GM21786 (cell line): ENCODE measurements around the gene PRAMEF33.
"Not testable (repeated sequence)": the region's sequence is repeated elsewhere in the genome, so short reads cannot be mapped to it uniquely, and the experiment has no call there.

Source experiments
- ATAC-seq: cut with Tn5 transposase; IDR thresholded peaks from one replicate; pipeline ENCODE4 v1.9.1; 2021; ENCODE audit not compliant: unreplicated experiment

PRAMEF33 gene, protein sequence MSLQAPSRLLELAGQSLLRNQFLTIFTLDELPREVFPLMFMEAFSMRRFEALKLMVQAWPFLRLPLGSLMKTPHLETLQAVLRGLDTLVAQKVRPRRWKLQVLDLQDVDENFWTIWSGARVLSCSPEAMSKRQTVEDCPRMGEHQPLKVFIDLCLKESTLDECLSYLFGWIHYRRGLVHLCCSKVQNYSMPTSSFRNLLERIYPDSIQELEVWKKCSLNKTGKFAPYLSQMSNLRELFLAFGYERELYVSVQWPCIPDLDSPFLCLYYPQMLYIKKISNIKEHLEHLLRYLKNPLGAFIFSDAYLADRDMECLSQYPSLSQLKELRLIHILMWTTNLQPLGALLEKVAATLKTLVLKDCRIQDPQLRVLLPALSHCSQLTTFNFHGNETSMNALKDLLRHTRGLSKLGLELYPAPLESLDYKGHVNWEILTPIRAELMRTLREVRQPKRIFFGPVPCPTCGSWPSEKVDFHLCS

DNA sequence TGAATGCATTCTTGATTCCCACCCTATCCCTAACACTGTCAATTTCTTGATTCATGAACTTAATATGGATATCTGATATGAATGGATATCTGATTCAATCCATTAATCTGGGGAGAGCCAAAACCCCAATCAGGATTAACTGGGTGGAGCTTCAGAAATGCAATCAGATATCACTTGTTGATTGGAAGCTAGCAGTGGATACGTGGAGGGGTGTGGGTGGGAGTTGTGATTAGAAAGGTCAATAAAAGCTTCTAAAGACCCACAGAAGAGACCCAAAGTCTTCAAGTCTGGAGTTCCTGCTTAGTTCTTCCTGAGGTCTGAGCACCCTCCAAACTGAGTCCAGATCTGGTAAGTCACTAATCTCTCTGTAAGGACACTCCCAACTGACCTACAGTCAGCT, at the start of gene PRAMEF33:
Gene PRAMEF33, plus strand, starts transcription at position 301 of the 400 bp plus-strand sequence. CDS start 2,416 bp downstream, outside the sequence.
- ATAC-seq = not testable (repeated sequence)

DNA sequence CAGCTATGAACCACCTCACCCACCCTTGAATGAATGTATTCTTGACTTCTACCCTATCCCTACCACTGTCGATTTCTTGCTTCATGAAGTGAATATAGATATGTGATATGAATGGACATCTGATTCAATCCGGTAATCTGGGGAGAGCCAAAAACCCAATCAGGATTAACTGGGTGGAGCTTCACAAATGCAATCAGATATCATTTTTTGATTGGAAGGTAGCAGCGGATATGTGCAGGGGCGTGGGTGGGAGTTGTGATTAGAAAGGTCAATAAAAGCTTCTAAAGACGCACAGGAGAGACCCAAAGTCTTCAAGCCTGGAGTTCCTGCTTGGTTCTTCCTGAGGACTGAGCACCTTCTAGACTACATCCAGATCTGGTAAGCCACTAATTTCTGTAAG, 49.4 kb upstream of the PRAMEF33 start, which contains the start of gene PRAMEF5:
Gene PRAMEF5, plus strand, starts transcription at position 301 of the 400 bp plus-strand sequence. CDS start 5,071 bp downstream, outside the sequence.
- ATAC-seq = not testable (repeated sequence)

DNA sequence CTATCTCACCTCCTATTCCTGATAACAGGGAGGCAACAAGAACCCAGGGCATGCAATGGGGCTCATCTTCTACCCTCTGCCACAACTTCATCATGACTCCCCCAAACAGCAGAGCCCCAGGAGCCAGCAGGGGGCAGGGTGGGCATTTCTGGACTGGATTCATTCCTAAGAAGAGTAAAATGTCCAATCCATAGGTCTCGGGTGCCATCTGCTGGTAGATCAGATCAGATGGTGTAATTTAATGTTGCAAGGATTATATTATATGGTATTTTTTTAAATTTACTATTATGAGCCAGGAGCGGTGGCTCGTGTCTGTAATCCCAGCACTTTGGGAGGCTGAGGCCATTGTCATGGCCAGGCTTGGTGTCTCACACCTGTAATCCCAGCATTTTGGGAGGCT, 38.2 kb upstream of the PRAMEF33 start:
- not testable (repeated sequence) for ATAC-seq

DNA sequence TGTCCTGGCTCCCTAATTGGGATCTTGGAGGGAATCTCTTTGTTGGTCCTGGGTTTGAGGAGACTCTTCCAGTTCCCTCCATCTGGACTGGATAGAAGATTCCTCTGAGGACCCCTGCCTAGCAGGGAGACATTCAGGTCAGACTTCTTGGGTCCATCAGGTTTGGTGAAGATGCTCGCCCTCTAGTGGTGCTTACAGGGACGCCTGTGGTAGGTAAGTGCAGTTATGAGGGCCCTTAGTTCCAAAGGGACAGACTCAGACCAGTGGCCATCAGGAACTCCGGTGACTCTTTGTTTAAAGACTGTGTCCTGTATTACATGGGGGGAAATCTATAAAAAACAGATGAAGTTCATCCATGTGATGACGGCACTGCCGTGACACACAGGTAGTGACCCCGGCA, 26.3 kb upstream of the PRAMEF33 start:
- not testable (repeated sequence) for ATAC-seq

DNA sequence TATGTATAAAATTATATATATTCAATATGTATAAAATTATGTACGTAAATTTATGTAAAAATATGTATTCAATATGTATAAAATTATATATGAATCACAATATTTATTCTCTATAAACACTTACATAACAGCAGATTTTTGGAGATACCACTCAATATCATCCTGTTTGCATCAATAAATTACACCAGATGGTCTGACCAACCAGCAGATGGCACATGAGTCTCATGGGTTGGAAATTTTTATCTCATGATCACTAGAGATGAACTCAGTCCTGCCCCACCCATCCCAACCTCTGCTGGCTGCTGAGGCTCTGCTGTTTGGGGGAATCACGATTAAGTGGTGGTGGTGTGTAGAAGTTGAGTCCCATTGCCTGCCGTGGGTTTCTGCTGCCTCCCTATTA, 23.7 kb upstream of the PRAMEF33 start:
- ATAC-seq = not testable (repeated sequence)

DNA sequence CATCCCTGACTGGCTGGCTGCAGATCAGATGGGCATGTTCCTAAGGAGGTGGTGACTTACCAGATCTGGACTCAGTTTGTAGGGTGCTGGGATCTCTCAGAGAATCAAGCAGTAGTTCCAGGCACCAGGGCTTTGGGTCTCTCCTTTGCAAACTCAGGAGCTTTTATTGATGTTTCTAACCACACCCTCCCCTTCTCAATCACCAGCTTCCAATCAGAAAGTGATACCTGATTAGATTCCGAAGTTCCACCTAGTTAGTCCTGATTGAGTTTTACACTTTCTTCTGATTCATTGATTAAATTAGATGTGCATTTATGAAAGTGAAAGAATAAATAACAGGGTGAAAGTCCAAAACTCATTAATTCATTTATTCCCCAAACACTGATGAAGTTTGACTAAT, 18.3 kb upstream of the PRAMEF33 start, which contains the start of gene PRAMEF8:
Gene PRAMEF8, minus strand, starts transcription at position 101 of the 400 bp plus-strand sequence. CDS start 1,046 bp downstream, outside the sequence.
- not testable (repeated sequence) for ATAC-seq

DNA sequence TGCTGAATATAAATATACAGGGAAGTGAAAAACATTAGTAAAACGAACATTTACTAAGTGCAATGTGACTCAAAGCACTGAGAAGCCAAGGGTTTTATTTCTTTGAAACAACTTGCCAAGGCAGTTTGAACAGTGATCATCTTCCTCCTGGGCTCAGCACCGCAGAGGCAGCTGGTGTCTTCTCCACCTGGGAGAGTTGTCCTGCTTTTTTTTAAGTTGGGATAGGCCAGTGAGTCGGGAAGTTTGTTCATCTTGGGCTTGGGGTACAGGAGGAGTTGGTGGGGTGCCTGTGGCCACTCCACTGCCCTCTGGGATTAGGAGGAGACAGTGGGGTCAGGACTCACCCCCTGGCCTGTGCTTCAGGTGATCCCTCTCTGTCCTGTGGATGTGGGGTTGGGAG, 14.3 kb upstream of the PRAMEF33 start:
- ATAC-seq = not testable (repeated sequence)

DNA sequence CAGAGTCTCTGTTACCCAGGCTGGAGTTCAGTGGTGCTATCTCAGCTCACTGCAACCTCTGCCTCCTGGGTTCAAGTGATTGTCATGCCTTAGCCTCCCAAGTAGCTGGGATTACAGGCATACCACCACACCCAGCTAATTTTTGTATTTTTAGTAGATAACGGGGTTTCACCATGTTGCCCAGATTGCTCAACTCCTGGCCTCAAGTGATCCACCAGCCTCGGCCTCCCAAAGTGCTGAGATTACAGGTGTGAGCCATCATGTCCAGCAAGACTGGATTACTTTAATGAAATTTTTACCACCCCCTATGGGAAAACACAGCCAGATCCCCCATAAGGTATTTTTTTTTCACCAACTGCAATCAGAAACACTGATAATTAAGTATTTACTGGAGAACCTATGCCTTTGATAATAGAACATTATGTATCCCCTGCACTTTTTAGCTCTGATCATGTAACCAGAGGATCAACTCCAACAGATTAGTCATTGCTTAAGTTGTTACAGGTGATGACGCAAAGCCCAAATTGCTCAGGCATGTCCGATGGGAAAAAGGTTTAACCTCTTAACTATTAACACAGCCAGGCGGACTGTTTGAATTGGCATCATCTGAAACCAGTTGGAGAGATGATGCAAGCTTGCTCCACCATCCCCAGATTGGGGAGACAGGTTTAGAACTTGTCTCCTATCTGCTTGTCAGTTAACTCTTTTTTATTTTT, 6.0 kb upstream of the PRAMEF33 start:
- not testable (repeated sequence) for ATAC-seq

DNA sequence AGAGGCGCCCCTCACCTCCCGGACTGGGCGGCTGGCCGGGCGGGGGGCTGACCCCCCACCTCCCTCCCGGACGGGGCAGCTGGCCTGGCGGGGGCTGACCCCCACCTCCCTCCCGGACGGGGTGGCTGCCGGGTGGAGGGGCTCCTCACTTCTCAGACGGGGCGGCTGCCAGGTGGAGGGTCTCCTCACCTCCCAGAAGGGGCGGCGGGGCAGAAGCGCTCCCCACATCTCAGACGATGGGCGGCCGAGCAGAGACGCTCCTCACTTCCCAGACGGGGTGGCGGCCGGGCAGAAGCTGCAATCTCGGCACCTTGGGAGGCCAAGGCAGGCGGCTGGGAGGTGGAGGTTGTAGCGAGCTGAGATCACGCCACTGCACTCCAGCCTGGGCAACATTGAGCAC, 4.6 kb upstream of the PRAMEF33 start:
- ATAC-seq = not testable (repeated sequence)

DNA sequence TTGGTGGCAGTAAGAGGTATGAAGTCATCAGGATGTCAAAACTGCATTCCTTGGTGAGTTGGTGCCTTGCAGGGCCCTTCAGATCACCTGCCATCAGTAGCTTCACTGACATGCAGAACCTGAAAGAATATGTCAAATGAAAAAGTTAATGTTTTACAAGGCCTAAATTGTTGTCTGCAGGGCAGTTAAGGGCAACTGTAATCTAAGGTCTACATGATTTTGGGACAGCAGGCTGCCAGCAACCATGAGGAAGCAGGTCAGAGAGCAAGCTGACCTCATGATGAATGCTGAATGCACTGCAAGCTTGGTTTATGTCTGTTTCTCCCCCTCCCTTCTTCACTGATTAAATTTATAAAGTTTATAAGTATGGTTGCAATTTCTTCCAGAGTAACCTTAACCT, 1.1 kb upstream of the PRAMEF33 start:
- ATAC-seq = not testable (repeated sequence)

DNA sequence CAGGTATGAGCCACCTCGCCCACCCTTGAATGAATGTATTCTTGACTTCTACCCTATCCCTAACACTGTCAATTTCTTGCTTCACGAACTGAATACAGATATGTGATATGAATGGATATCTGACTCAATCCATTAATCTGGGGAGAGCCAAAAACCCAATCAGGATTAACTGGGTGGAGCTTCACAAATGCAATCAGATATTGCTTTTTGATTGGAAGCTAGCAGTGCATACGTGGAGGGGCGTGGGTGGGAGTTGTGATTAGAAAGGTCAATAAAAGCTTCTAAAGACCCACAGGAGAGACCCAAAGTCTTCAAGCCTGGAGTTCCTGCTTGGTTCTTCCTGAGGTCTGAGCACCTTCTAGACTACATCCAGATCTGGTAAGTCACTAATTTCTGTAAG, 11.9 kb downstream of the PRAMEF33 start, which contains the start of gene PRAMEF15:
Gene PRAMEF15, plus strand, starts transcription at position 301 of the 400 bp plus-strand sequence. CDS start 2,827 bp downstream, outside the sequence.
- not testable (repeated sequence) for ATAC-seq

DNA sequence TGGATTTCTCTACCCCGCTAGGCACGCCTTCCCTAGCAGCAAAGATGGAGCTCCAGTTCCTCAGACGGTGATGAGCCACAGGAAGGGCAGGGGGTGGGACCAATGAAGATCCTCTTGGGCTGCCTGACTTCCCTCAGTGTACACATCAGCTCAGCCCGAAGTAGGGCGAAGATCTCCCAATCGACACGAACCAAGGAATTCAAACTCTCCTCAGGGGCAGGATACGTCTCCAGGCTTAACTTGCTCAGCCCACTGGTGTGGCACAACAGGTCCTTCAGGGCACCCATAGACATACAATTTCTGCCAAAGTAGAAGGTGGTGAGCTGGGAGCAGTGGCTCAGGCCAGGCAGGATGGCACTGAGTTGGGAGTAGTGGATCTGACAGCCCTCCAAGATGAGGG, 39.2 kb downstream of the PRAMEF33 start:
- not testable (repeated sequence) for ATAC-seq

DNA sequence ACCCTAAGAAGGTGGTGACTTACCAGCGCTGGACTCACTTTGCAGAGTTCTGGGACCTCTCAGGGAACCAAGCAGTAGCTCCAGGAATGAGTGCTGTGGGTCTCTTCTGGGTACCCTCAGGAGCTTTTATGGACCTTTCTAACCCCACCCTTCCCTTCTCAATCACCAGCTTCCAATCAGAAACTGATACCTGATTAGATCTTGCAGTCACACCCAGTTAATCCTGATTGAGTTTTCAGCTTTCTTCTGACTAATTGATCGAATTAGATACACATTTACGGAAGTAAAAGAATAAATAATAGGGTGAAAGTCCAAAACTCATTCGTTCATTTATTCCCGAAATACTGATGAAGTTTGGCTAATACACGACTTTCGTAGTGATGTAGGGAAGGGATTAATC, 43.7 kb downstream of the PRAMEF33 start, which contains the start of gene PRAMEF14:
Gene PRAMEF14, minus strand, starts transcription at position 101 of the 400 bp plus-strand sequence. CDS start 1,820 bp downstream, outside the sequence.
- ATAC-seq = not testable (repeated sequence)

DNA sequence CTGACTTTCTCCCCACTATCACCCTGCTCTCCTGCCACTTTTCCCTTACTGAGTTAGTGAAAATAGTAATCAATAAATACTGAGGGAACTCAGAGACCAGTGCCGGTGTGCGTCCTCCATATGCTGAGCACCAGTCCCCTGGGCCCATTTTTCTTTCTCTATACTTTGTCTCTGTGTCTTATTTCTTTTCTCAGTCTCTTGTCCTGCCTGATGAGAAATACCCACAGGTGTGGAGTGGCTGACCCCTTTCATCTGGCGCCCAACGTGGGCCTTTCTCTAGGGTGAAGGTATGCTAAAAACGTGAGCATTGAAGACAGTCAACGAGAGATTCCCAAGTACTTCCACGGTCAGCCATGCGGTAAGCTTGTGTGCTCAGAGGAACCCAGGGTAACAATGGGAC, 50.1 kb downstream of the PRAMEF33 start:
- ATAC-seq = not testable (repeated sequence)

DNA sequence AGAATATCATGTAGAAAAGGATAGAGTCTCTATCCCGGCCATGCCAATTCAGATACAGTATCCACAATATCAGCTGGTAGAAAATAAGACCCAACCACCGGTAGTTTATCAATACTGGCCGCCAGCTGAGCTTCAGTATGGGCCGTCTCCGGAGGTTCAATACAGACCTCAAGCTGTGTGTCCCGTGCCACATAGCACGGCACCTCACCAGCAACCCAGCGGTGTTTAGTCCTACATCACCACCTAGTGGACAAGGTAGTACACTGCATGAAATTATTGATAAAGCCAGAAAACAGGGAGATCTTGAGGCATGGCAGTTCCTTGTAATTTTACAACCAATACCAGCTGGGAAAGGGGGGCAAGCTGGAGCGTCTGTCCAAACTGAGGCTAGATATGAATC, 51.1 kb downstream of the PRAMEF33 start:
- not testable (repeated sequence) for ATAC-seq

DNA sequence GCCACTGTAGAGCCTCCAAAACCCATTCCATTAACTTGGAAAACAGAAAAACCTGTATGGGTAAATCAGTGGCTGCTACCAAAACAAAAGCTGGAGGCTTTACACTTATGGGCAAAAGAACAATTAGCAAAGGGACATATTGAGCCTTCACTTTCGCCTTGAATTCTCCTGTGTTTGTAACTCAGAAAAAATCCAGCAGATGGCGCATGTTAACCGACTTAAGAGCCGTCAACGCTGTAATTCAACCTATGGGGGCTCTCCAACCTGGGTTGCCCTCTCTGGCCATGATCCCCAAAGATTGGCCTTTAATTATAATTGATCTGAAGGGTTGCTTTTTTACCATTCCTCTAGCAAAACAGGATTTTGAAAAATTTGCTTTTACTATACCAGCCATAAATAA, 53.4 kb downstream of the PRAMEF33 start:
- ATAC-seq = not testable (repeated sequence)
